Measurements from ENCODE around the gene ENPP6. TPM values are rescaled to one million over a fixed set of nuclear protein-coding genes. Genes with fewer than 3 reads are reported as not detected.

ENPP6 gene
- polyA plus RNA-seq, 1 of the 3 experiments (the other 2 are of a cell fraction), result not detected

DNA sequence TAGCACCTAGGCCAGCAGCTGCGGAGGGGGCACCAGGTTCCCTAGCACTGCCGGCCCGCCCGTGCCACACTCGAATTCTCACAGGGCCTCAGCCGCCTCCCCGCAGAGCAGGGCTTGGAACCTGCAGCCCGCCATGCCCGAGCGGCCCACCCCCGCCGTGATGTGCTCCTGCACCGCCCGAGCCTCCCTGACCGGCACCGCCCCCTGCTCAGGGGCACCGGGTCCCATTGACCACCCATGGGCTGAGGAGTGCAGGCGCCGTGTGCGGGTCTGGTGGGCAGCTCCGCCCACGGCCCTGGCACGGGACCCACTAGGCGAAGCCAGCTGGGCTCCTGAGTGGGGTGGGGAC lies 35.4 kb upstream of the ENPP6 start:
- ChIA-PET CTCF (interaction anchor here (1.0 to 5.8 kb wide), 4 partner anchors 11 to 152 kb away, joined by 3 to 45 read pairs (median 5); no protein-coding TSS in a partner anchor), POLR2A (interaction anchor here (0.8 kb wide), 1 partner anchor 284 kb away, joined by 4 read pairs; no protein-coding TSS in a partner anchor)
- H3K27me3 ChIP-seq (ENCODE audit: insufficient read depth), result no peaks in the 10 kb centered on the region; the same call in 1 of the 2 replicates
- H3K27ac ChIP-seq (ENCODE audit: low read depth in 2 of 2, low read length in 1 of 2), result no peak overlapping the region
- H2AFZ ChIP-seq (ENCODE audit: low read depth), result no peak overlapping the region
- peaks cover 0 to 11% of the 10 kb centered on the region in 2 experiments; a peak in 1 of 4 replicates for H3K4me1 ChIP-seq (ENCODE audit: control insufficient read depth in 1 of 2, insufficient read depth in 2 of 2, low read depth in 1 of 2, low read length in 1 of 2)
- TF ChIP-seq TEAD4 (IDR thresholded peaks at IDR 0.05; ENCODE audit: borderline replicate concordance, insufficient read depth), result no peak
- H3K9me3 ChIP-seq, result no peaks in the 10 kb centered on the region
- no peaks in the 10 kb centered on the region for H3K79me2 ChIP-seq (ENCODE audit: insufficient read depth)
- no peak overlapping the region for H3K9ac ChIP-seq
- H3K36me3 ChIP-seq (replicated peaks in 1 of 2; ENCODE audit: control insufficient read depth in 1 of 2, insufficient read depth in 2 of 2, low read length in 1 of 2), result no peaks in the 10 kb centered on the region
- H4K20me1 ChIP-seq (ENCODE audit: insufficient read depth), result no peaks in the 10 kb centered on the region
- 83% methylated on average over 5 of the region's 24 CpGs for WGBS (ENCODE audit: low lambda C conversion rate)
- no peaks in the 10 kb centered on the region for H3F3A ChIP-seq (replicated peaks; ENCODE audit: insufficient read depth)
- no peak for DNase-seq
- H3K4me3 ChIP-seq (ENCODE audit: low read depth in 2 of 2, low read length in 1 of 2), result no peak overlapping the region
- no peak overlapping the region for H3K4me2 ChIP-seq
- H3K9me2 ChIP-seq, result no peaks in the 10 kb centered on the region

GRCh38 chr4:184252136-184253071 lies 34.7 kb upstream of the ENPP6 start:
- Histone ChIP-seq H3K9me2 (no peaks in the 10 kb centered on the region), H4K20me1 (ENCODE audit: insufficient read depth) (no peaks in the 10 kb centered on the region), H3F3A (replicated peaks; ENCODE audit: insufficient read depth) (no peaks in the 10 kb centered on the region), H3K27me3 (ENCODE audit: insufficient read depth) (no peaks in the 10 kb centered on the region), H3K4me3 (ENCODE audit: low read depth in 2 of 2, low read length in 1 of 2) (no peak overlapping the region), H3K4me2 (no peak overlapping the region), H3K9me3 (no peaks in the 10 kb centered on the region), H2AFZ (ENCODE audit: low read depth) (no peak overlapping the region), H3K36me3 (replicated peaks in 1 of 2; ENCODE audit: control insufficient read depth in 1 of 2, insufficient read depth in 2 of 2, low read length in 1 of 2) (no peaks in the 10 kb centered on the region), H3K27ac (ENCODE audit: low read depth in 2 of 2, low read length in 1 of 2) (no peak overlapping the region), H3K79me2 (ENCODE audit: insufficient read depth) (no peaks in the 10 kb centered on the region), H3K4me1 (ENCODE audit: control insufficient read depth in 1 of 2, insufficient read depth in 2 of 2, low read depth in 1 of 2, low read length in 1 of 2) (peaks cover 0 to 11% of the 10 kb centered on the region in 2 experiments; a peak in 1 of 4 replicates), H3K9ac (no peak overlapping the region)
- POLR2A ChIA-PET, result interaction anchor here (0.8 kb wide), 1 partner anchor 285 kb away, joined by 4 read pairs; no protein-coding TSS in a partner anchor
- TF ChIP-seq SIN3A (IDR thresholded peaks at IDR 0.05; ENCODE audit: borderline replicate concordance, low read depth, low read length) (no peak), GABPA (IDR thresholded peaks at IDR 0.05; ENCODE audit: low read depth) (no peak)
- no peak for DNase-seq
- WGBS (ENCODE audit: low lambda C conversion rate), result 47% methylated on average over 7 of the region's 21 CpGs
- CTCF ChIA-PET, result interaction anchor here (0.8 to 5.8 kb wide), 7 partner anchors 12 to 412 kb away, joined by 3 to 45 read pairs (median 4); no protein-coding TSS in a partner anchor

DNA sequence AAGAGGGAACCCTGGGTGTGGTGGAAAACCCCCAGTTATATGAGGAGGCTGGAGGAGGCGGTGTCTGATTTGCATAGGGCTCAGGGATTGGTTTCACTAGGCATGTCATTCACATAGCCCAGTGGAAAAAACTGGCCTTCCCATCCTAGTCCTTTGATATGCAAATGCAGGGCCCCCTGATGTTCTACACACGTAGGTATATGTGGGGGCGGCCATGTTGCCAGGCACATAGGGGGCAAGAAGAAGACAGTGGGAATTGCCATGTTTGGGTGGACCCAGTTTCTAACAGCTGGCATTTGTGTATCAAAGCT lies 34.0 kb upstream of the ENPP6 start:
- Histone ChIP-seq H3K4me3 (ENCODE audit: low read depth in 2 of 2, low read length in 1 of 2) (no peak overlapping the region), H3K9me3 (no peaks in the 10 kb centered on the region), H3K36me3 (replicated peaks in 1 of 2; ENCODE audit: control insufficient read depth in 1 of 2, insufficient read depth in 2 of 2, low read length in 1 of 2) (no peaks in the 10 kb centered on the region), H3K27me3 (ENCODE audit: insufficient read depth) (no peaks in the 10 kb centered on the region), H3K79me2 (ENCODE audit: insufficient read depth) (no peaks in the 10 kb centered on the region), H3K27ac (ENCODE audit: low read depth in 2 of 2, low read length in 1 of 2) (no peak overlapping the region), H3K4me2 (no peak overlapping the region), H3K9ac (no peak overlapping the region), H3F3A (replicated peaks; ENCODE audit: insufficient read depth) (no peaks in the 10 kb centered on the region), H3K9me2 (no peaks in the 10 kb centered on the region), H4K20me1 (ENCODE audit: insufficient read depth) (no peaks in the 10 kb centered on the region), H3K4me1 (ENCODE audit: control insufficient read depth in 1 of 2, insufficient read depth in 2 of 2, low read depth in 1 of 2, low read length in 1 of 2) (peaks cover 0 to 11% of the 10 kb centered on the region in 2 experiments; a peak in 1 of 4 replicates), H2AFZ (ENCODE audit: low read depth) (no peak overlapping the region)
- no peak for TF ChIP-seq RCOR1 (IDR thresholded peaks at IDR 0.05; ENCODE audit: low read length)
- TF ChIP-seq, protein P1, sequence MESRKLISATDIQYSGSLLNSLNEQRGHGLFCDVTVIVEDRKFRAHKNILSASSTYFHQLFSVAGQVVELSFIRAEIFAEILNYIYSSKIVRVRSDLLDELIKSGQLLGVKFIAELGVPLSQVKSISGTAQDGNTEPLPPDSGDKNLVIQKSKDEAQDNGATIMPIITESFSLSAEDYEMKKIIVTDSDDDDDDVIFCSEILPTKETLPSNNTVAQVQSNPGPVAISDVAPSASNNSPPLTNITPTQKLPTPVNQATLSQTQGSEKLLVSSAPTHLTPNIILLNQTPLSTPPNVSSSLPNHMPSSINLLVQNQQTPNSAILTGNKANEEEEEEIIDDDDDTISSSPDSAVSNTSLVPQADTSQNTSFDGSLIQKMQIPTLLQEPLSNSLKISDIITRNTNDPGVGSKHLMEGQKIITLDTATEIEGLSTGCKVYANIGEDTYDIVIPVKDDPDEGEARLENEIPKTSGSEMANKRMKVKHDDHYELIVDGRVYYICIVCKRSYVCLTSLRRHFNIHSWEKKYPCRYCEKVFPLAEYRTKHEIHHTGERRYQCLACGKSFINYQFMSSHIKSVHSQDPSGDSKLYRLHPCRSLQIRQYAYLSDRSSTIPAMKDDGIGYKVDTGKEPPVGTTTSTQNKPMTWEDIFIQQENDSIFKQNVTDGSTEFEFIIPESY (IDR thresholded peaks at IDR 0.05; ENCODE audit: borderline replicate concordance, low read depth), result no peak
- TF ChIP-seq NFIC (IDR thresholded peaks at IDR 0.05; ENCODE audit: borderline replicate concordance), result no peak
- no peak for TF ChIP-seq CHD2 (IDR thresholded peaks at IDR 0.05; ENCODE audit: low read length, partially characterized antibody)
- TF ChIP-seq GATA2 (CRISPR knock-in tag; IDR thresholded peaks at IDR 0.05), result no peak
- TF ChIP-seq RXRA (IDR thresholded peaks at IDR 0.05; ENCODE audit: borderline replicate concordance, low read depth), result no peak
- TF ChIP-seq SMC3 (IDR thresholded peaks at IDR 0.05; ENCODE audit: low read depth, low read length), result no peak
- TF ChIP-seq FOXJ3 (CRISPR knock-in tag; IDR thresholded peaks at IDR 0.05), result no peak
- TF ChIP-seq RFX5 (IDR thresholded peaks at IDR 0.05; ENCODE audit: low read length), result no peak
- TF ChIP-seq FOXM1 (IDR thresholded peaks at IDR 0.05; ENCODE audit: low read depth), result no peak
- no peak for TF ChIP-seq SIN3A (IDR thresholded peaks at IDR 0.05; ENCODE audit: borderline replicate concordance, low read depth, low read length)
- no peak for TF ChIP-seq MXI1 (IDR thresholded peaks at IDR 0.05; ENCODE audit: low read depth, low read length)
- no peak for TF ChIP-seq YY1 (IDR thresholded peaks at IDR 0.05; ENCODE audit: low read depth)
- WGBS (ENCODE audit: low lambda C conversion rate), result 27% methylated on average over 3 of the region's 3 CpGs
- POLR2A ChIA-PET, result no interaction called here
- CTCF ChIA-PET, result interaction anchor here (0.6 to 5.8 kb wide), 11 partner anchors 9 to 412 kb away, joined by 3 to 45 read pairs (median 3); no protein-coding TSS in a partner anchor
- no peak for DNase-seq

Data from SK-N-SH (cell line).